NCI-H748 (cell line): ENCODE data around the gene APOC1.

Source experiments
- DNase-seq: peaks from one replicate; lab custom pipeline; 2025; ENCODE audit not compliant: unreplicated experiment; lab: John Stamatoyannopoulos, UW

APOC1 gene

DNA sequence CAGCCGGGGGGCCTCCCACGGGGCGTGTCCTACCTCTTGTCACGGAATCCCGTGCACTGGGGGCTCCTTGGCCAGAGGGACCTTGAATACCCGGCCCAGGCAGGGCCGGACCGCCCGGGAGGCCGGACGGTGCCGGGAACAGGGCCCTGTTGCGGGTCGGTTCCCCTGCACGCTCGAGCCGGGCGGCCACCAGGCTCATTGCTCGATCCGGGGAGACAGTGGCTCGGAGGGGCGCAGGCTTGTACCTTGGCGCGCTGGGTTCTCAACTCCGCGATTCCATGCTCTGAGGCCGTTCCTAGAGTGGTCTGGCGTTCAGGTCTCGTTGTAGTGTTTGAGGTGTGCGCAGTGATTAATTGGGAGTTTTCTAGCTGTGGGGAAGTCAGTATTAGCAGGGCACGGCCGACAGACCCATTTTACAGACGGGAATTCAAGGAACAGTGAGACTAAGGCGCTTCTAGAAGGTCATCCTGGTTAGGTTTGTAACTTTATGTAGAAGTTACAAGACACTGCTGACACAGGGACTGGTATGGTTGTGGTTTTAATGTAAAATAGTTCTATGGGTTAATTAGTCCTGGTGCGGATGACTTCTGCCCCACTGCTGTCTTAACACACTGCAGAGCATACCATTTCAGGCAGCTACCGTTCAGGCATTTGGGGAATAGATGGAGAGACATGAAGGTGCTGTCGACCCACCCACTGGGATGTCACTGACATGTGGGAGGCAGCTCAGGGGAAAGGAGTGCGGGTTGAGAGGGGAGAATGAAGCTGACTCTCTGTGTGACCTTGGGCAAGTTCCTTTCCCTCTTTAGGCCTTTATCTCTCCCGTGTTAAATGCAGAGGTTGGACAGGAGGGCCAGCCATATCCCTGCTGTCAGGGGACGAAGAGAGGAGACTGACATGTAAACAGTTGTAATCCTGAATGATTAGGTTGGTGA lies 41.4 kb downstream of the APOC1 start:
- DNase-seq, result no peak

DNA sequence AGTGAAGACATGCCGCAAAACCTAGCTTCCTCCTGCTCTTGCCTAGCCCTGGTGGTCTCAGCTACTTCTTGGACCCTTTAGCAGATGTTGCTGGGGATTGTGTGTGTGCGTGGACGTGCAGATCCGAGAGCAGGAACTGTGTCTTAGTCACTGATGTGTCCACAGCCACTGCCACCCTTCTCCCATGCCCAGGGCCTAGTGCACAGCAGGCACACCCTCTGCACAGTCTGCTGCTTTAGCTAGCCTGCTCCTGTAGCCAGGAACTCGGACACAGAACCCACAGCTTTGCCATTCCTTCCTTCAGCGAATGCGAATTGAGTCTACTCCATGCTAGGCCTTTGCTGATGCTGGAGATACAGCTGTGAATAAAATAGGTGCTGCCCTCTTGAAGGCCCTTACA lies 43.1 kb downstream of the APOC1 start:
- no peak for DNase-seq

DNA sequence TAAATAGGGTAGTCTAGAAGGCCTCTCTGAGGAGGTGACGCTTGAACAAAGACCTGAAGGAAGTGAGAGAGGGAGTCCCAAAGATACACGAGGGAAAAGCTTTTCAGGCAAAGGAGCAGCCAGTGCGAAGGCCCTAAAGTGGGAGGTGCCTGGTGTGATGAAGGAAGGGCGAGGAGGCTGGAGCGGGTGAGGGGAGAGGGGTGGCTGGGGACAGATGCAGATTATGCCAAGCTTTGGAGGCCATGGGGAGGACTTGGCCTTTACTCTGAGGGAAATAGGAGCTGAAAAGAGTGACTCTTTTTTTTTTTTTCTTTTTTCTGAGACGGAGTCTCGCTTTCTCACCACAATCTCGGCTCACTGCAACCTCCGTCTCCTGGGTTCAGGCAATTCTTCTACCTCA lies 43.7 kb downstream of the APOC1 start:
- no peak for DNase-seq

DNA sequence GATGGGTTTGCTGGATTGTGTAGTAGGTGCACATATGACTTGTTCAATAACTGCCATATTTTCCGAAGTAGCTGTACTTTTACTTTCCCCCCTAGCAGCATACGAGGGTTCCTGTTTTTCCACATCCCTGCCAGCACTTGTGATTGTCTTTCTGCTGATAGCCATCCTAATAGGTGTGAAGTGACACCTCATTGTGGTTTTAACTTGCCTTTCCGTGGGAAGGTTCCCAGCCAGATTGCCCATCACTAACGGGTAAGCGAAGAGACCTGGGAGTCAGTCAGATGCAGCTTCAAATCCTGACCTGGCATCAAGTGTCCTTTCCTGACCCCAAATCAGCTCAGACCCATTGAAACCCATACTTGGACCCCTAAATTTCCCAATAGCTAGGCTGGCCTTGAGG lies 45.3 kb downstream of the APOC1 start:
- no peak for DNase-seq

DNA sequence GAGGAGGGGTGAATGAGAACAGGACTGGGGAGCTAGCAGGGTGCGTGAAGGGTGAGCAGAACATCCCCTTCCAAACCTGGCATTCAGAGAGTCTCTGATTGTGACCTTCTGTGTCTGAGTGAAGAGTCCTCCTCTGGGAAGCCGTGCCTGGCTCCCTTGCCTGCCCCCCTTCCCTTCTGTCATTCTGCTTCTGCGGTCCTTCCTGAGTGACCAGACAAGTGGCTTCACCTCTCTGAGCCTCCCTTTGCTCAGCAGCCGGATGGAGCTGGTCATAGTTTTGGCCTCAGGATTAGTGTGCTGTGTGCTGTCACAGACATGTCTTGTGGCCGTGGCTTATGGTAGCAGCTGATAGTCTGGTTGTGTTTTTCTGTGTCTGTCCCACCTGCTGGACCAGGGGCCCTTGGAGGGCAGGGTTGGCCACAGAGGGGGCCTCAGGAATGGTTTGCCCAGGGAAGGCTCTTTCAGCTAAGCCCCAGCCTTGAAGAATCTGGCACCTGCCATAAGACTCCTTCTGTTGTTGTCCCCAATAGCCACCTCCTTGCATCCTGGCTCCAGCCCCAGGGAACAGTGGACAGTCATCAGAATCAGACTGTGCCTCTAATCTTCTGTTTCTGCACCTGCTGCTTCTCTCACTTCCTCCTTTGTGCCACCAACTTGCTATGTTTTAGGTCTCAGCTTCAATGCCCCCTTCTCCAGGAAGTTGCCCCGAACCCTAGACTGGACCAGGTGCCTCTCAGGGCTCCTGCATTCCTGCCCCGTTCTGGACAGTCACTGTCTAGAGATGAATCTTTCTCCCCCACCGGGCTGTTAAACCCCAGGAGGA lies 46.7 kb downstream of the APOC1 start:
- no peak for DNase-seq

DNA sequence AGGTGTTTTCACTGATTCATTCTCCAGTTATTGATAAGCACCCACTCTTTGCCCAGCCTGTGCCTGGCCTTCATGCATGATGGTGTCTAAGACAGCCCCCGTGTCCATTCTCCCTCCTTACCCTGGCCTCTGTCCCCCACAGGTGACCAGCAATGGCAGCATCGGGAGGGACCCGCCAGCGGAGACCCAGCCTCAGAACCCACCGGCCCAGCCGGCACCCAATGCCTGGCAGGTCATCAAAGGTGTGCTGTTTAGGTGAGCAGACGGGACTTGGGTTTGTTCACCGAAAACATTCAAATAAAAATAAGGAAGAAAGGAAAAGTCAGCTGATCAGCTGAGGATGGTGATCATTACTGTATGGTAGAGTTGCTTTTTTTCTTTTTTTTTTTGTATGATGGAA lies 47.4 kb downstream of the APOC1 start:
- no peak for DNase-seq

DNA sequence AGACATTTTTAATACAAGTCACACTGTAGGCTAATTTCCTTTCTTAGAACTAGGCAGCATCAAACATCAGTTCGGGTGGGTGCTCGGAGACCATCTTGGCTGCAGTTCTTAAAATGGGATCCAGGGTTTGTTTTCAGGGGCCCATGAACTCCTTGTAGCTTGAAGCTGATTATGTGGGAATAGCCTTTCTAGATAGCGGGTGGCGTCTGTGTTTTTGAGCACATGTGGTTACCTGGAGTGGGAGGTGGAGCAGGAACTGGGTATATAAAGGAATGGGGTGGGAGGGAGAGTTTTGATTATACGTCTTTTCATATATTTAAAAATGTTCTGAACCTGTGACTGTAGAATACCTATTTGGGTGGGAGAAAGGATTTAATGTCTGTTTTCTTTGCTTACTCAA lies 53.7 kb downstream of the APOC1 start:
- no peak for DNase-seq

DNA sequence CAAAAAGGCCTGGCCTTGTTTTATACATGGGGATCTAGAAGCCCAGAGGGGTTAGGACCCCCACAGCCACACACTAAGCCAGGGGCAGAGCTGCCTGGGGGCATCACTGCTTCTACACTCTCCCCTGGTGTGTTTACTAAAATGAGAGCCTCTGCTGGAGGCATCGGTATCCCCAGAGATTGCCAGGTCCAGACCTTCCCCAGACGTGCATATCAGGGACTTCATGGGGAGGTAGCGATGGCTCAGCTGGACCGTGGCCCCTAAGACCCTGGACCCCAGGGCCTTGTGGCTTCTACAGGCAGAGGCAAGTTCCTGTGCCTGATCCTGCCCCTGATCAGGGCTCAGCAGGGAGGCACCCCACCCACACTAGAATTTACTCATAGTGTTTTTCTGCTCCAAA lies 54.3 kb downstream of the APOC1 start:
- no peak for DNase-seq
